Chondrocyte (in vitro differentiated cells): ENCODE data around the gene ALKBH7. TPM values are rescaled to one million over a fixed set of nuclear protein-coding genes. Genes with fewer than 3 reads are reported as not detected.
A peak's percentile ranks its signal among the peaks of the same experiment; 100 is the strongest.
"Not testable (repeated sequence)": the region's sequence is repeated elsewhere in the genome, so short reads cannot be mapped to it uniquely, and the experiment has no call there.

ENCODE experiments used
- DNase-seq: peaks from one replicate; pipeline ENCODE4 v3.0.0; 2021; ENCODE audit warnings: mixed read lengths, low spot score
- H3K27ac Mint-ChIP-seq: one replicate; pipeline ENCODE4 v1.8.0; 2021; ENCODE audit warnings: mild to moderate bottlenecking, moderate library complexity, mixed read lengths; ENCODE audit not compliant: unreplicated experiment
- H3K27me3 Mint-ChIP-seq: 2 replicates; pipeline ENCODE4 v1.8.0; 2021; ENCODE audit warnings: low read depth, mixed read lengths
- H3K36me3 Mint-ChIP-seq: 2 replicates; pipeline ENCODE4 v1.8.0; 2021; ENCODE audit warnings: low read depth, mixed read lengths
- H3K4me1 Mint-ChIP-seq: 2 replicates; pipeline ENCODE4 v1.8.0; 2021; ENCODE audit warnings: low read depth, mild to moderate bottlenecking, mixed read lengths
- H3K4me3 Mint-ChIP-seq: one replicate; pipeline ENCODE4 v1.8.0; 2021; ENCODE audit warnings: mild to moderate bottlenecking, moderate library complexity, mixed read lengths; ENCODE audit not compliant: unreplicated experiment
- H3K9me3 Mint-ChIP-seq: 2 replicates; pipeline ENCODE4 v1.8.0; 2021; ENCODE audit warnings: low read depth, mixed read lengths
- CTCF ChIP-seq: fragments of 200-600 bp; sonication (generic); IDR thresholded peaks from 2 replicates; pipeline ENCODE4 v1.5.0; 2021; ENCODE audit warnings: antibody characterized with exemption, mild to moderate bottlenecking, moderate library complexity
- total RNA-seq: library from RNA; stranded (reverse); gene quantifications from 3 replicates; pipeline ENCODE4 v1.2.1, GENCODE V29; 2021

ALKBH7 gene
- total RNA-seq, 1 donor from 2014 or later, result 71.7 TPM

- Mint-ChIP-seq H3K4me1 (peaks cover 8% of the 10 kb centered on the region), H3K9me3 (no peaks in the 10 kb centered on the region), H3K36me3 (peaks cover 2% of the 10 kb centered on the region), H3K27ac (no peak overlapping the region), H3K27me3 (no peaks in the 10 kb centered on the region), H3K4me3 (no peak overlapping the region)
- TF ChIP-seq CTCF, result no peak
- no peak for DNase-seq
Measured at GRCh38 chr19:6359568-6360341, 12.8 kb upstream of the ALKBH7 start.

GRCh38 chr19:6360445-6360844 is 12.1 kb upstream of the ALKBH7 start:
- H3K27me3 Mint-ChIP-seq, H3K4me3 Mint-ChIP-seq, H3K27ac Mint-ChIP-seq, H3K4me1 Mint-ChIP-seq, H3K36me3 Mint-ChIP-seq, H3K9me3 Mint-ChIP-seq, DNase-seq: not testable (repeated sequence)

DNA sequence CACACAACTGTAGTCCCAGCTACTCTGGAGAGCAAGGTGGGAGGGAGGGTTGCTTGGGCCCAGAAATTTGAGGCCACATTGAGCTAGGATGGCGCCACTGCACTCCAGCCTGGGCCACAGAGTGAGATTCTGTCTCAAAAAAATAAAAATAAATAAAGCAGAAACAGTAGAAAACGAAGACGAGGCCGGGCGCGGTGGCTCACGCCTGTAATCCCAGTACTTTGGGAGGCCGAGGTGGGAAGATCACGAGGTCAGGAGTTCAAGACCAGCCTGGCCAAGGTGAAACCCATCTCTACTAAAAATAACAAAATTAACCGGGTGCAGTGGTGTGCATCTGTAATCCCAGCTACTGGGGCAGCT is 11.8 kb upstream of the ALKBH7 start:
- peak overlapping the region; percentile 88 for H3K4me3 Mint-ChIP-seq
- H3K9me3 Mint-ChIP-seq, DNase-seq, H3K27ac Mint-ChIP-seq, H3K27me3 Mint-ChIP-seq, H3K4me1 Mint-ChIP-seq, H3K36me3 Mint-ChIP-seq: not testable (repeated sequence)

DNA sequence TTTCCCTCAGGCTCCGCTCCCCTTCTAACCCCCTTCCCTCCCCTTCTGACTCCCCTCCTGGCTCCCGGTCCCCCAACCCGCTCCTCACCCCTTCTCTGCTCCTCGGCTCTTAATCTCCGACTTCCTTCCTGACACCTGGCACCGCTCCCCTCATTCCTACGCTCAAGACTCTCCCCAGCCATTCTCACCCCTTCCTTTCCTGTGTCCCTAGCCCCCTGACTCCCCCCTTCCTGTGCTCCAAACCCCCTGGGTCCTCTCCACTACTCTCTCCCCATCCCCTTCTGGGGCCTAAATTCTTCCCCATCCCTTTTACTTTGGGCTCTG is 10.6 kb upstream of the ALKBH7 start:
- Mint-ChIP-seq H3K36me3 (peaks cover 7% of the 10 kb centered on the region), H3K4me1 (peaks cover 8% of the 10 kb centered on the region), H3K9me3 (no peaks in the 10 kb centered on the region), H3K27ac (peak overlapping the region; percentile 92), H3K4me3 (peak overlapping the region; percentile 88), H3K27me3 (no peaks in the 10 kb centered on the region)
- DNase-seq, result no peak
- TF ChIP-seq CTCF, result no peak

GRCh38 chr19:6362351-6362801 is 10.2 kb upstream of the ALKBH7 start:
- H3K4me1 Mint-ChIP-seq, result peaks cover 8% of the 10 kb centered on the region
- no peak for DNase-seq
- TF ChIP-seq CTCF, result no peak
- H3K27ac Mint-ChIP-seq, result peak overlapping the region; percentile 92
- peaks cover 8% of the 10 kb centered on the region for H3K36me3 Mint-ChIP-seq
- peak overlapping the region; percentile 88 for H3K4me3 Mint-ChIP-seq
- no peaks in the 10 kb centered on the region for H3K27me3 Mint-ChIP-seq
- H3K9me3 Mint-ChIP-seq, result no peaks in the 10 kb centered on the region

GRCh38 chr19:6364353-6364752 is 8.2 kb upstream of the ALKBH7 start:
- no peak for DNase-seq
- Mint-ChIP-seq H3K4me1 (peaks cover 8% of the 10 kb centered on the region), H3K27ac (no peak overlapping the region), H3K9me3 (no peaks in the 10 kb centered on the region), H3K36me3 (peaks cover 14% of the 10 kb centered on the region), H3K4me3 (no peak overlapping the region), H3K27me3 (no peaks in the 10 kb centered on the region)
- no peak for TF ChIP-seq CTCF
